ENCODE data around the gene MMP11.

GRCh38 chr22:23803001-23803819 is 30.6 kb downstream of the MMP11 start:
- TF ChIP-seq CTCF (IDR thresholded peaks at IDR 0.05) (no peak), POLR2A (IDR thresholded peaks at IDR 0.05) (no peak)

Data from suprapubic skin (tissue), 3 donors.